Measurements from ENCODE around the gene TENM3. TPM values are rescaled to one million over a fixed set of nuclear protein-coding genes. Genes with fewer than 3 reads are reported as not detected.

TENM3 gene
- total RNA-seq, 2 donors from 2014 or later, result 21.4 to 52.3 TPM

DNA sequence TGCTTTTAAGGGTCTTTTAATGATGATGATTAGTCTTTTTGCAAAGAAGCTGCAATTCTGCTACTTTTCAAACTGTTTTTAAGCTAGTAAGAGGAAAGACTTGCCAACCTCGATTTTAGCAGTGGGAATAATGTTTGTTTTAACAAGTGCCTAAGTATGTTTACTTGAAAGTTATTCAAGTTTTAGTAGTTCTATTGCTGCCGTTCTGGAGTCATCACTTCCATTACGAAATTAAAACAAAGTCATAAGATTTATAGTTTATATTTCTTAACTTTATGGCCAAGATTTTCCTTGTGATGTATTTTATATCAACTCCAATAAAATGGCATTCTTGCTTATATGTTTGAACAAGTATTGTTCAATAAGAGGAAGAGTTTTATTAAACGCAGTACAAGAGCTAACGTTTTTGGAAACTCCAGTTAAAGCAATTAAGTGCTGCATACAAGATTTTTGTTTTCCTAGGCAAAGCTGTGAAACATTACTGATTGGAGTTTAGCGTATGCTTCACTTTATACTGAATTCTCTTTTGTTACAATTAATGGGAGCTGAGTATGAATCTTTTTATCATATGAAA is 211.3 kb downstream of the TENM3 start:
- WGBS, result 17% methylated on average over 6 of the region's 6 CpGs
- intact Hi-C loops (cut with DNase I), result no loop called here
- no peak for DNase-seq (ENCODE audit: low spot score)

DNA sequence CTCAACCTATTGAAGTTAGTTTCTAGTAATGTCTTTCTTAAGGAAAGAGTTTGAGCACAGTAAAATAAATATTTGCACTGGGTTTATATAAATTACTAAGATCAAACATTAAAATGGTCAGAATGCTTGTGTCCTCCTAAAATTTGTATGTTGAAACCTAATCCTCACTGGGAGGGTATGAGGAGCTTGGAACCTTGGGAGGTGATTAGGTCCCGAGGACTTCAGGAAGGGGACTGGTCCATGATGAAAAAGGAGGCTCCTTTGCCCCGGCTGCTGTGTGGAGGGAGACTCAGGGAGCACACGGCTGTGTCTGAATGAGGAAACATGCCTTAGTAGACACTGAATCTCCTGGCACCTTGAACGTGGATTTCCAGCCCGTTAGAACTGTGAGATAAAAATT is 221.9 kb downstream of the TENM3 start:
- Histone ChIP-seq H3K9me3 (no peaks in the 10 kb centered on the region), H3K4me3 (no peak overlapping the region), H3K27ac (no peak overlapping the region), H3K4me1 (replicated peaks) (no peaks in the 10 kb centered on the region), H3K36me3 (no peaks in the 10 kb centered on the region), H3K27me3 (replicated peaks; ENCODE audit: insufficient read depth) (no peaks in the 10 kb centered on the region)
- intact Hi-C loops (cut with DNase I), result loop anchor here (10.0 kb wide), 1 partner anchor 450 kb away; the partner anchor contains the start of gene DCTD
- DNase-seq (ENCODE audit: low spot score), result no peak
- TF ChIP-seq, protein P1, sequence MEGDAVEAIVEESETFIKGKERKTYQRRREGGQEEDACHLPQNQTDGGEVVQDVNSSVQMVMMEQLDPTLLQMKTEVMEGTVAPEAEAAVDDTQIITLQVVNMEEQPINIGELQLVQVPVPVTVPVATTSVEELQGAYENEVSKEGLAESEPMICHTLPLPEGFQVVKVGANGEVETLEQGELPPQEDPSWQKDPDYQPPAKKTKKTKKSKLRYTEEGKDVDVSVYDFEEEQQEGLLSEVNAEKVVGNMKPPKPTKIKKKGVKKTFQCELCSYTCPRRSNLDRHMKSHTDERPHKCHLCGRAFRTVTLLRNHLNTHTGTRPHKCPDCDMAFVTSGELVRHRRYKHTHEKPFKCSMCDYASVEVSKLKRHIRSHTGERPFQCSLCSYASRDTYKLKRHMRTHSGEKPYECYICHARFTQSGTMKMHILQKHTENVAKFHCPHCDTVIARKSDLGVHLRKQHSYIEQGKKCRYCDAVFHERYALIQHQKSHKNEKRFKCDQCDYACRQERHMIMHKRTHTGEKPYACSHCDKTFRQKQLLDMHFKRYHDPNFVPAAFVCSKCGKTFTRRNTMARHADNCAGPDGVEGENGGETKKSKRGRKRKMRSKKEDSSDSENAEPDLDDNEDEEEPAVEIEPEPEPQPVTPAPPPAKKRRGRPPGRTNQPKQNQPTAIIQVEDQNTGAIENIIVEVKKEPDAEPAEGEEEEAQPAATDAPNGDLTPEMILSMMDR (IDR thresholded peaks at IDR 0.05), result no peak
- TF ChIP-seq POLR2AphosphoS5 (IDR thresholded peaks at IDR 0.05) (no peak), POLR2A (IDR thresholded peaks at IDR 0.05) (no peak)
- WGBS, result 50% methylated on average over 5 of the region's 5 CpGs

More for the DNA sequence above, 211.3 kb downstream of the TENM3 start:
- Histone ChIP-seq H3K4me1 (replicated peaks) (no peaks in the 10 kb centered on the region), H3K27ac (no peak overlapping the region), H3K4me3 (no peak overlapping the region), H3K9me3 (no peaks in the 10 kb centered on the region), H3K27me3 (replicated peaks; ENCODE audit: insufficient read depth) (no peaks in the 10 kb centered on the region), H3K36me3 (no peaks in the 10 kb centered on the region)
- TF ChIP-seq, protein P1 (IDR thresholded peaks at IDR 0.05), result no peak
- TF ChIP-seq POLR2AphosphoS5 (IDR thresholded peaks at IDR 0.05) (no peak), POLR2A (IDR thresholded peaks at IDR 0.05) (no peak)

GRCh38 chr4:182465979-182466378 is 222.8 kb downstream of the TENM3 start:
- TF ChIP-seq, protein P1 (IDR thresholded peaks at IDR 0.05), result no peak
- TF ChIP-seq POLR2AphosphoS5 (IDR thresholded peaks at IDR 0.05), result no peak
- no peak for TF ChIP-seq POLR2A (IDR thresholded peaks at IDR 0.05)
- no peaks in the 10 kb centered on the region for H3K27me3 ChIP-seq (replicated peaks; ENCODE audit: insufficient read depth)
- no peak overlapping the region for H3K27ac ChIP-seq
- H3K4me1 ChIP-seq (replicated peaks), result no peaks in the 10 kb centered on the region
- H3K36me3 ChIP-seq, result no peaks in the 10 kb centered on the region
- H3K9me3 ChIP-seq, result no peaks in the 10 kb centered on the region
- H3K4me3 ChIP-seq, result no peak overlapping the region
- DNase-seq (ENCODE audit: low spot score), result no peak
- intact Hi-C loops (cut with DNase I), result loop anchor here (10.0 kb wide), 1 partner anchor 449 kb away; the partner anchor contains the start of gene DCTD
- WGBS, result 63% methylated on average over 1 of the region's 1 CpG

GRCh38 chr4:182470215-182470614 is 227.0 kb downstream of the TENM3 start:
- WGBS, result 76% methylated on average over 2 of the region's 2 CpGs
- intact Hi-C loops (cut with DNase I), result no loop called here
- Histone ChIP-seq H3K27me3 (replicated peaks; ENCODE audit: insufficient read depth) (no peaks in the 10 kb centered on the region), H3K4me3 (no peak overlapping the region), H3K4me1 (replicated peaks) (no peaks in the 10 kb centered on the region), H3K36me3 (no peaks in the 10 kb centered on the region), H3K9me3 (no peaks in the 10 kb centered on the region), H3K27ac (no peak overlapping the region)
- TF ChIP-seq, protein P1 (IDR thresholded peaks at IDR 0.05), result no peak
- TF ChIP-seq POLR2A (IDR thresholded peaks at IDR 0.05), result no peak
- TF ChIP-seq POLR2AphosphoS5 (IDR thresholded peaks at IDR 0.05), result no peak
- no peak for DNase-seq (ENCODE audit: low spot score)

DNA sequence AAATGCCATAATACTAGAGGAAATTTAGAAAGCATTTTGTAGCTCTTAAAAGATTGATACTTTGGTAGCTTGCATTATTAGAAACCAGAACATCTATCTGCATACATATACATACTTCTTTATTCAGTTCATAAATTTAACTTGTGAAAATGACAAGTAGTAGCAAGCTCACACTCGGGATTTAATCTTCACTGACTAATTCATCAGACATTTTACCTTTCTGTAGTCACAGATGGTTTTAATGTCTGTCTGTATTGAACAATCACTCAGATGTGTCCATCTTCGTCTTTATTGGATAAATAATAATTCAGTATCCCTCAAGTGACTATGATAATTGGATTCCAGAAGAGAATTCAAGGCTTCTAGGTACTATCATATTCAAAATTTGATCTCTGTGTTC is 232.3 kb downstream of the TENM3 start:
- no peaks in the 10 kb centered on the region for H3K36me3 ChIP-seq
- H3K27me3 ChIP-seq (replicated peaks; ENCODE audit: insufficient read depth), result no peaks in the 10 kb centered on the region
- 76% methylated on average over 2 of the region's 2 CpGs for WGBS
- H3K9me3 ChIP-seq, result no peaks in the 10 kb centered on the region
- no peak overlapping the region for H3K4me3 ChIP-seq
- no peaks in the 10 kb centered on the region for H3K4me1 ChIP-seq (replicated peaks)
- TF ChIP-seq POLR2AphosphoS5 (IDR thresholded peaks at IDR 0.05) (no peak), POLR2A (IDR thresholded peaks at IDR 0.05) (no peak)
- TF ChIP-seq, protein P1 (IDR thresholded peaks at IDR 0.05), result no peak
- H3K27ac ChIP-seq, result no peak overlapping the region
- DNase-seq (ENCODE audit: low spot score), result no peak
- intact Hi-C loops (cut with DNase I), result loop anchor here (5.0 kb wide), 1 partner anchor 332 kb away; no protein-coding TSS in a partner anchor
